HepG2 (cell line): ENCODE measurements around the gene UBE2O. TPM values are rescaled to one million over a fixed set of nuclear protein-coding genes. Genes with fewer than 3 reads are reported as not detected.

Experiments
- HNF4A ChIP-seq: sonication (generic); formaldehyde crosslinking; IDR thresholded peaks from 2 replicates; pipeline ENCODE4 v1.4.0; 2020; ENCODE audit warnings: missing genetic modification reagents
- HNRNPUL1 ChIP-seq: fragments of 200-400 bp; formaldehyde crosslinking; IDR thresholded peaks from 2 replicates; pipeline ENCODE4 v1.6.1; 2017; ENCODE audit warnings: low read depth, mild to moderate bottlenecking, low read length, moderate library complexity
- KLF15 ChIP-seq: sonication (generic); formaldehyde crosslinking; IDR thresholded peaks from 2 replicates; pipeline ENCODE4 v1.8.1; 2023; ENCODE audit warnings: borderline replicate concordance, mild to moderate bottlenecking, inconsistent platforms, missing genetic modification reagents, mixed read lengths
- POLR2G ChIP-seq: fragments of 200-400 bp; formaldehyde crosslinking; IDR thresholded peaks from 2 replicates; pipeline ENCODE4 v1.6.1; 2018; ENCODE audit warnings: mild to moderate bottlenecking, low read depth, low read length, moderate library complexity
- REPIN1 ChIP-seq: sonication (generic); formaldehyde crosslinking; IDR thresholded peaks from 2 replicates; pipeline ENCODE4 v1.8.0; 2022; ENCODE audit warnings: missing genetic modification reagents, low read depth, mild to moderate bottlenecking, borderline replicate concordance
- ZBTB38 ChIP-seq: sonication (generic); formaldehyde crosslinking; IDR thresholded peaks from 2 replicates; pipeline ENCODE4 v1.5.1; 2020; ENCODE audit warnings: mild to moderate bottlenecking, missing genetic modification reagents
- ZNF180 ChIP-seq: sonication (generic); formaldehyde crosslinking; IDR thresholded peaks from 2 replicates; pipeline ENCODE4 v1.4.0; 2020; ENCODE audit warnings: low read depth, missing genetic modification reagents, borderline replicate concordance
- ZNF547 ChIP-seq: sonication (generic); formaldehyde crosslinking; IDR thresholded peaks from 2 replicates; pipeline ENCODE4 v1.5.1; 2020; ENCODE audit warnings: mild to moderate bottlenecking, missing genetic modification reagents
- ZNF703 ChIP-seq: sonication (generic); formaldehyde crosslinking; IDR thresholded peaks from 2 replicates; pipeline ENCODE4 v1.5.1; 2020; ENCODE audit warnings: missing genetic modification reagents, mild to moderate bottlenecking, moderate library complexity, borderline replicate concordance
- ZNF776 ChIP-seq: sonication (generic); formaldehyde crosslinking; IDR thresholded peaks from 2 replicates; pipeline ENCODE4 v1.4.0; 2020; ENCODE audit warnings: mild to moderate bottlenecking, missing genetic modification reagents
- polyA plus RNA-seq, 8 experiments: library from polyadenylated mRNA; depleted of rRNA in 3 of 8; stranded (reverse) in 7 of 8; unstranded in 1 of 8; fragments of >200 nt; fragmentation: Illumina TruSeq in 4 of 8; extraction: Trizol in 4 of 8; gene quantifications; 2 replicates each; pipeline versions ENCODE4 v1.2.1 to v1.2.3, GENCODE V29; 2011 to 2016; ENCODE audit warnings: low read depth in 4 of 8, missing spikeins in 1 of 8, mixed read lengths in 1 of 8; ENCODE audit not compliant: insufficient read depth in 1 of 8
- total RNA-seq, 5 experiments: library from RNA; depleted of rRNA; stranded (reverse); fragments of >200 nt; fragmentation: Illumina TruSeq; extraction: Trizol; gene quantifications; 2 replicates each; pipeline ENCODE4 v1.2.3, GENCODE V29; 2016; ENCODE audit warnings: low read depth in 1 of 5
- TF ChIP-seq, protein P1 (sequence below): fragments of 450-650 bp; IDR thresholded peaks from 2 replicates; pipeline ENCODE4 v1.6.1; 2017
- TF ChIP-seq, protein P2 (sequence below): sonication (generic); formaldehyde crosslinking; IDR thresholded peaks from 2 replicates; pipeline ENCODE4 v1.4.0; 2020; ENCODE audit warnings: missing genetic modification reagents

Gene UBE2O
- total and polyA plus RNA-seq, 2 of the 13 experiments (the other 11 are each of a cell fraction or from before 2014, with no cell fraction given), result 21.5 to 23.5 TPM

DNA sequence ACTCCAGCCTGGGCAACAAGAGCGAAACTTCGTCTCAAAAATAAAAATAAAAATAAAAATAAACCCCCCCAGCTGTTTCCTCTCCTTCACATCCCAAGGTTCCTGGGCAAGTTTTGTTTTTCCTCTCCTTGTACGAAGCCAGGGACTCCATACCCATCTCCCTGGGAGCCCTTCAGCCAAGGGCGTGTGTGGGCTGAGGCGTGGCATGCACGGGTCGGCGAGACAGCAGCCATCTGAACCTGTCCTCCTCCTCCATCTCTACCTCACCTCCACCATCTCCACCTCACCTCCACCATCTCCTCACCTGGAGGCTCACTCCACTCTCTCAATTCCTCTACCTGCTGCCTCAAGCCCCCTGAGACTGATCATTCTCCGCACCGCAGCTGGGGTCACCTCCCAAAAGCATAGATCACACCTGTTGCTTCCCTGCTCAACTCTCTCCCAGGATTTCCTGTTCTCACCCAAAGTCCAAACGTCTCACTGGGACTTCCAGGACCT, 31.3 kb upstream of the UBE2O start (continued):
- peak; percentile 21; the same call in 1 of the 2 replicates for TF ChIP-seq HNF4A (CRISPR knock-in tag)
- TF ChIP-seq POLR2G, result peak; percentile 62; the same call in 1 of the 2 replicates
- TF ChIP-seq, protein P1, sequence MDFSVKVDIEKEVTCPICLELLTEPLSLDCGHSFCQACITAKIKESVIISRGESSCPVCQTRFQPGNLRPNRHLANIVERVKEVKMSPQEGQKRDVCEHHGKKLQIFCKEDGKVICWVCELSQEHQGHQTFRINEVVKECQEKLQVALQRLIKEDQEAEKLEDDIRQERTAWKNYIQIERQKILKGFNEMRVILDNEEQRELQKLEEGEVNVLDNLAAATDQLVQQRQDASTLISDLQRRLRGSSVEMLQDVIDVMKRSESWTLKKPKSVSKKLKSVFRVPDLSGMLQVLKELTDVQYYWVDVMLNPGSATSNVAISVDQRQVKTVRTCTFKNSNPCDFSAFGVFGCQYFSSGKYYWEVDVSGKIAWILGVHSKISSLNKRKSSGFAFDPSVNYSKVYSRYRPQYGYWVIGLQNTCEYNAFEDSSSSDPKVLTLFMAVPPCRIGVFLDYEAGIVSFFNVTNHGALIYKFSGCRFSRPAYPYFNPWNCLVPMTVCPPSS, result no peak
- TF ChIP-seq, protein P2, sequence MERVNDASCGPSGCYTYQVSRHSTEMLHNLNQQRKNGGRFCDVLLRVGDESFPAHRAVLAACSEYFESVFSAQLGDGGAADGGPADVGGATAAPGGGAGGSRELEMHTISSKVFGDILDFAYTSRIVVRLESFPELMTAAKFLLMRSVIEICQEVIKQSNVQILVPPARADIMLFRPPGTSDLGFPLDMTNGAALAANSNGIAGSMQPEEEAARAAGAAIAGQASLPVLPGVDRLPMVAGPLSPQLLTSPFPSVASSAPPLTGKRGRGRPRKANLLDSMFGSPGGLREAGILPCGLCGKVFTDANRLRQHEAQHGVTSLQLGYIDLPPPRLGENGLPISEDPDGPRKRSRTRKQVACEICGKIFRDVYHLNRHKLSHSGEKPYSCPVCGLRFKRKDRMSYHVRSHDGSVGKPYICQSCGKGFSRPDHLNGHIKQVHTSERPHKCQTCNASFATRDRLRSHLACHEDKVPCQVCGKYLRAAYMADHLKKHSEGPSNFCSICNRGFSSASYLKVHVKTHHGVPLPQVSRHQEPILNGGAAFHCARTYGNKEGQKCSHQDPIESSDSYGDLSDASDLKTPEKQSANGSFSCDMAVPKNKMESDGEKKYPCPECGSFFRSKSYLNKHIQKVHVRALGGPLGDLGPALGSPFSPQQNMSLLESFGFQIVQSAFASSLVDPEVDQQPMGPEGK (CRISPR knock-in tag), result no peak
- no peak for TF ChIP-seq ZNF180
- no peak for TF ChIP-seq ZNF703 (CRISPR knock-in tag)
- peak; percentile 56; the same call in 1 of the 2 replicates for TF ChIP-seq ZBTB38 (CRISPR knock-in tag)
- TF ChIP-seq ZNF547 (CRISPR knock-in tag), result 0 out of 2 replicates have a peak, but pooled peaks have one; percentile 16
- no peak for TF ChIP-seq KLF15
- 0 out of 2 replicates have a peak, but pooled peaks have one; percentile 35 for TF ChIP-seq REPIN1 (CRISPR knock-in tag)
- TF ChIP-seq HNRNPUL1, result no peak
- TF ChIP-seq ZNF776 (CRISPR knock-in tag), result no peak
